NCI-H2029 (cell line): Measurements from ENCODE around the gene GPR35.
"Not testable (repeated sequence)": the region's sequence is repeated elsewhere in the genome, so short reads cannot be mapped to it uniquely, and the experiment has no call there.

Experiments used
- DNase-seq: peaks from one replicate; lab custom pipeline; 2025; lab: John Stamatoyannopoulos, UW

The GPR35 gene

GRCh38 chr2:240602266-240603050 lies 22.8 kb upstream of the GPR35 start:
- no peak for DNase-seq

GRCh38 chr2:240603081-240603835 lies 22.0 kb upstream of the GPR35 start:
- DNase-seq = no peak

- DNase-seq = no peak
Observed at GRCh38 chr2:240603846-240604245, 21.4 kb upstream of the GPR35 start.

GRCh38 chr2:240604291-240604938 lies 20.9 kb upstream of the GPR35 start:
- DNase-seq = no peak

- no peak for DNase-seq
Observed at GRCh38 chr2:240604939-240605716, 20.2 kb upstream of the GPR35 start.

- DNase-seq = no peak
Observed at GRCh38 chr2:240605867-240606743, 19.2 kb upstream of the GPR35 start.

- DNase-seq = no peak
Observed at GRCh38 chr2:240611601-240612210, 13.6 kb upstream of the GPR35 start.

- no peak for DNase-seq
Observed at GRCh38 chr2:240613781-240614180, 11.5 kb upstream of the GPR35 start.

GRCh38 chr2:240614391-240614790 lies 10.9 kb upstream of the GPR35 start:
- no peak for DNase-seq

GRCh38 chr2:240615396-240615795 lies 9.9 kb upstream of the GPR35 start:
- no peak for DNase-seq

GRCh38 chr2:240615820-240616547 lies 9.3 kb upstream of the GPR35 start:
- peak; percentile 35 for DNase-seq

- DNase-seq = not testable (repeated sequence)
Observed at GRCh38 chr2:240616860-240617666, 8.2 kb upstream of the GPR35 start.

GRCh38 chr2:240618776-240619175 lies 6.5 kb upstream of the GPR35 start:
- no peak for DNase-seq

GRCh38 chr2:240619506-240620148 lies 5.7 kb upstream of the GPR35 start:
- DNase-seq = no peak

GRCh38 chr2:240620149-240620731 lies 5.0 kb upstream of the GPR35 start:
- DNase-seq = no peak

GRCh38 chr2:240620859-240621258 lies 4.4 kb upstream of the GPR35 start:
- no peak for DNase-seq

- DNase-seq = no peak
Observed at GRCh38 chr2:240622060-240622411, 3.2 kb upstream of the GPR35 start.

GRCh38 chr2:240622531-240623235 lies 2.6 kb upstream of the GPR35 start:
- DNase-seq = no peak
